PFSK-1 (cell line): Measurements from ENCODE around the gene FMN1.

ENCODE experiments used
- FOXP2 ChIP-seq: optimal IDR thresholded peaks from 2 replicates; pipeline ENCODE3; 2011; ENCODE audit warnings: borderline replicate concordance, control low read depth, inconsistent platforms; ENCODE audit not compliant: insufficient read depth; ENCODE audit errors: extremely low read length, extremely low read depth
- POLR2AphosphoS5 ChIP-seq: IDR thresholded peaks from 2 replicates; pipeline ENCODE4 v1.6.1; 2012; ENCODE audit warnings: low read depth, mild to moderate bottlenecking, control low read depth, low read length, moderate library complexity
- TAF1 ChIP-seq: IDR thresholded peaks from 2 replicates; pipeline ENCODE4 v1.6.1; 2012; ENCODE audit warnings: low read length, control low read depth, borderline replicate concordance; ENCODE audit not compliant: insufficient read depth

DNA sequence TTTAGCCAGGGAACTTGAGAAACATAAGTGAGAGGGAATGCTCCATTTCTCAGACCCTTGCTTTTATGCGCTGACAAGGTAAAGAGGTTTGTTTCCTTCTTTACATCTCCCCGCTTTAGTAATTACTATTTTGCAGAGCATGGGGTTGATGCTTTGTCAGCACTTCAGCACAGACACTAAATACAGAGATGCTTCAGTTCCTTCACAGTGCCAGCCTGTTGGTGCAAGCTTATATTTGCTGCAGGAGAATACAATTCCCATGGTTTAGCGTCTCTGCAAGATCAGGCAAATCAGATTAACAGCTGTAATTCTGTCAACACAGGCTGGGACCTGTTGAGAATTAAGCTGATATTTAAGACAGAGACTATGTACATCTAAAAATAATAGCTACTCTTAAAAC, 2.9 kb downstream of the FMN1 start:
- TF ChIP-seq POLR2AphosphoS5 (no peak), FOXP2 (no peak), TAF1 (no peak)
